SK-N-SH (cell line): Measurements from ENCODE around the gene PCBP3. TPM values are rescaled to one million over a fixed set of nuclear protein-coding genes. Genes with fewer than 3 reads are reported as not detected.
A peak's percentile ranks its signal among the peaks of the same experiment; 100 is the strongest.

Source experiments
- CTCF ChIA-PET: fragments of 300-600, 350-600 bp; formaldehyde crosslinking; extraction: SDS; loops from one replicate; lab custom pipeline; 2021; lab: Yijun Ruan, JAX
- POLR2A ChIA-PET: fragments of 350-600 bp; sonication (Branson Sonifier 250); formaldehyde crosslinking; extraction: SDS; loops from one replicate; lab custom pipeline; 2020; ENCODE audit warnings: antibody characterized with exemption, inconsistent platforms; lab: Yijun Ruan, JAX
- DNase-seq: peaks from one replicate; pipeline ENCODE4 v3.0.0; 2012
- H2AFZ ChIP-seq: fragments of 200-600 bp; sonication (generic); 2 replicates; pipeline ENCODE4 v1.8.1; 2016; ENCODE audit warnings: antibody characterized with exemption, mild to moderate bottlenecking, low read depth
- H3F3A ChIP-seq: fragments of 200-600 bp; sonication (generic); replicated peaks from 2 replicates; pipeline ENCODE3; 2016; ENCODE audit warnings: antibody characterized with exemption, mild to moderate bottlenecking; ENCODE audit not compliant: insufficient read depth
- H3K27ac ChIP-seq, 2 experiments: fragments of 200-500 bp in 1 of 2; fragments of 200-600 bp in 1 of 2; sonication (Bioruptor generic) in 1 of 2; sonication (generic), shearing (Covaris generic) in 1 of 2; 2 replicates each; pipeline versions ENCODE4 v1.5.1 to v1.6.1; 2014 to 2016; ENCODE audit warnings: low read depth in 2 of 2, inconsistent platforms in 1 of 2, low read length in 1 of 2, mild to moderate bottlenecking in 1 of 2, mixed read lengths in 1 of 2
- H3K27me3 ChIP-seq: fragments of 200-600 bp; sonication (generic), shearing (Covaris generic); 2 replicates; pipeline ENCODE4 v1.6.1; 2016; ENCODE audit warnings: mixed run types; ENCODE audit not compliant: insufficient read depth
- H3K36me3 ChIP-seq, 2 experiments: fragments of 200-500 bp in 1 of 2; fragments of 200-600 bp in 1 of 2; sonication (Bioruptor generic) in 1 of 2; sonication (generic) in 1 of 2; replicated peaks in 1 of 2; 2 replicates each; pipeline versions ENCODE3 to v1.5.1; 2014 to 2016; ENCODE audit warnings: low read length in 1 of 2, mild to moderate bottlenecking in 1 of 2; ENCODE audit not compliant: insufficient read depth in 2 of 2, control insufficient read depth in 1 of 2
- H3K4me1 ChIP-seq, 2 experiments: fragments of 200-500 bp in 1 of 2; fragments of 200-600 bp in 1 of 2; sonication (Bioruptor generic) in 1 of 2; sonication (generic), shearing (Covaris generic) in 1 of 2; 2 replicates each; pipeline versions ENCODE4 v1.5.1 to v1.6.1; 2014 to 2016; ENCODE audit warnings: low read depth in 1 of 2, low read length in 1 of 2, mixed run types in 1 of 2; ENCODE audit not compliant: insufficient read depth in 2 of 2, control insufficient read depth in 1 of 2
- H3K4me2 ChIP-seq: fragments of 200-600 bp; sonication (generic), shearing (Covaris generic); 2 replicates; pipeline ENCODE4 v1.6.1; 2017; ENCODE audit warnings: mixed run types
- H3K4me3 ChIP-seq, 2 experiments: fragments of 200-500 bp in 1 of 2; fragments of 200-600 bp in 1 of 2; sonication (Bioruptor generic) in 1 of 2; sonication (generic), shearing (Covaris generic) in 1 of 2; 2 replicates each; pipeline versions ENCODE4 v1.5.1 to v1.8.1; 2014 to 2016; ENCODE audit warnings: low read depth in 2 of 2, inconsistent platforms in 1 of 2, low read length in 1 of 2, mild to moderate bottlenecking in 1 of 2, mixed read lengths in 1 of 2, moderate library complexity in 1 of 2
- H3K79me2 ChIP-seq: fragments of 200-600 bp; sonication (generic); 2 replicates; pipeline ENCODE4 v1.8.1; 2017; ENCODE audit warnings: mild to moderate bottlenecking; ENCODE audit not compliant: insufficient read depth
- H3K9ac ChIP-seq: fragments of 200-600 bp; sonication (generic); 2 replicates; pipeline ENCODE4 v1.6.1; 2017; ENCODE audit warnings: mixed run types
- H3K9me2 ChIP-seq: fragments of 200-600 bp; sonication (generic); 2 replicates; pipeline ENCODE4 v1.6.1; 2017; ENCODE audit warnings: mixed run types
- H3K9me3 ChIP-seq: fragments of 200-600 bp; sonication (generic); 2 replicates; pipeline ENCODE4 v1.6.1; 2017; ENCODE audit warnings: mixed run types, mild to moderate bottlenecking, moderate library complexity
- H4K20me1 ChIP-seq: fragments of 200-600 bp; sonication (generic); 2 replicates; pipeline ENCODE4 v1.6.1; 2017; ENCODE audit warnings: mild to moderate bottlenecking, mixed run types; ENCODE audit not compliant: insufficient read depth
- ELF1 ChIP-seq: IDR thresholded peaks from 2 replicates; pipeline ENCODE4 v1.4.0; 2012
- EZH2phosphoT487 ChIP-seq: fragments of 200-600 bp; sonication (generic); IDR thresholded peaks from 2 replicates; pipeline ENCODE4 v1.6.1; 2017; ENCODE audit warnings: low read depth, mixed run types, mild to moderate bottlenecking, antibody characterized with exemption, moderate library complexity, borderline replicate concordance
- FOSL2 ChIP-seq: IDR thresholded peaks from 2 replicates; pipeline ENCODE4 v1.4.0; 2012; ENCODE audit warnings: low read depth, mild to moderate bottlenecking, moderate library complexity, borderline replicate concordance
- FOXJ3 ChIP-seq: sonication (generic); formaldehyde crosslinking; IDR thresholded peaks from 2 replicates; pipeline ENCODE4 v1.5.1; 2020; ENCODE audit warnings: mild to moderate bottlenecking, missing genetic modification reagents
- FOXM1 ChIP-seq: IDR thresholded peaks from 2 replicates; pipeline ENCODE4 v1.4.0; 2012; ENCODE audit warnings: low read depth, mild to moderate bottlenecking
- GATA2 ChIP-seq: sonication (generic); formaldehyde crosslinking; IDR thresholded peaks from 2 replicates; pipeline ENCODE4 v1.5.0; 2020; ENCODE audit warnings: mild to moderate bottlenecking, missing genetic modification reagents
- JUND ChIP-seq: IDR thresholded peaks from 2 replicates; pipeline ENCODE4 v1.4.0; 2012
- NRF1 ChIP-seq: IDR thresholded peaks from 2 replicates; pipeline ENCODE4 v1.6.1; 2012; ENCODE audit warnings: low read depth, mild to moderate bottlenecking, low read length
- POLR2AphosphoS5 ChIP-seq: IDR thresholded peaks from 2 replicates; pipeline ENCODE4 v1.6.1; 2012; ENCODE audit warnings: low read depth, low read length
- RCOR1 ChIP-seq: fragments of 150-350 bp; IDR thresholded peaks from 2 replicates; pipeline ENCODE4 v1.6.1; 2017; ENCODE audit warnings: antibody characterized with exemption, low read length
- RFX5 ChIP-seq: IDR thresholded peaks from 2 replicates; pipeline ENCODE4 v1.6.1; 2012; ENCODE audit warnings: mild to moderate bottlenecking, improper control_type of control experiment, low read length
- RXRA ChIP-seq: IDR thresholded peaks from 2 replicates; pipeline ENCODE4 v1.4.0; 2012; ENCODE audit warnings: low read depth, mild to moderate bottlenecking, borderline replicate concordance
- SIN3A ChIP-seq: IDR thresholded peaks from 2 replicates; pipeline ENCODE4 v1.6.1; 2012; ENCODE audit warnings: low read depth, mild to moderate bottlenecking, low read length, moderate library complexity, borderline replicate concordance
- SMC3 ChIP-seq: IDR thresholded peaks from 2 replicates; pipeline ENCODE4 v1.6.1; 2012; ENCODE audit warnings: low read depth, low read length, improper control_type of control experiment
- TCF12 ChIP-seq: IDR thresholded peaks from 2 replicates; pipeline ENCODE4 v1.4.0; 2012
- WGBS: methylation state at CpG from one replicate; pipeline ENCODE4 v1.1.6; 2017; ENCODE audit warnings: low lambda C conversion rate; 5-methylcytosine and 5-hydroxymethylcytosine counted together
- polyA plus RNA-seq, 3 experiments: library from polyadenylated mRNA; depleted of rRNA; stranded (reverse); fragments of >200 nt; gene quantifications; 2 replicates each; pipeline ENCODE4 v1.2.3, GENCODE V29; 2012
- TF ChIP-seq, protein P1 (sequence below): IDR thresholded peaks from 2 replicates; pipeline ENCODE4 v1.4.0; 2012; ENCODE audit warnings: low read depth, borderline replicate concordance
- TF ChIP-seq, protein P2 (sequence below): fragments of 200-600 bp; sonication (generic); IDR thresholded peaks from 2 replicates; pipeline ENCODE4 v1.6.1; 2017; ENCODE audit warnings: antibody characterized with exemption, mild to moderate bottlenecking, moderate library complexity
- TF ChIP-seq, protein P3 (sequence below): IDR thresholded peaks from 2 replicates; pipeline ENCODE4 v1.4.0; 2012; ENCODE audit warnings: low read depth
- TF ChIP-seq, protein P4 (sequence below): fragments of 150-350 bp; IDR thresholded peaks from 2 replicates; pipeline ENCODE4 v1.6.1; 2017; ENCODE audit warnings: antibody characterized with exemption, low read length, low read depth, borderline replicate concordance
- TF ChIP-seq, protein P5 (sequence below): IDR thresholded peaks from 2 replicates; pipeline ENCODE4; 2012

PCBP3 gene
- polyA plus RNA-seq, 1 of the 3 experiments (the other 2 are of a cell fraction) = 9.5 TPM

DNA sequence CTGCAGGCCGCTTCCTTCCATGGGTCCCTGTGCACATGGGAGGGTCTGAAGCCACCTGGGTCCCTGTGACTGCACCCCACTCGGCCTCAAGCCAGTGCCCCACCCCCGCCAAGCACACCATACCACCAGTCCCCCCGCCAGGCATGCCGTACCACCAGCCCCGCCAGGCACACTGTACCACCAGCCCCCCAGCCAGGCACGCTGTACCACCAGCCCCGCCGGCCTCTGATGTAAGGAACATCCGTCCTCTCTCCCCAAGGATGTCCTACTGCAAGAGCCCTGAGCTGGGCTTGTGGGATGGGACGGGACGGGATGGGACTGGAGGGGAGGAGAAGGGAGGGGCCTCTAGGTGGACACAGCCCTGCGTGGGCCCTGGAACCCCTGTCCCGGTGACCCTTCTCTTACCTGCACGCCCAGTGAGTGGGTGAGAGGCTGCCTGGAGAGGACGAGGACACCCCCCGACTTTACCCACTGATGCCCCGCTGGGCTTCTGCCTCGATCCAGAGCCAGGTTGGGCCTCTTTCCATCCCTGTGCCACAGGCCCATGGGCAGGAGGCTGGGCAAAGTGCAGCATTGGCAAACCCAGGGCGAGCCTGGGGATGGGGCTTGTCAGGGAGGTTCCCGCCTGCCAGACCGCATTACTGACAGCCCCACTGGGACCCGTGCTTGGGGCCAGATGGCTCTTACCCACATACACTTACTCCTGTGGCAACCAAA, 297.3 kb downstream of the PCBP3 start:
- no peaks in the 10 kb centered on the region for H3K27me3 ChIP-seq
- H3K79me2 ChIP-seq = no peaks in the 10 kb centered on the region
- no peaks in the 10 kb centered on the region for H3K4me1 ChIP-seq
- peak; percentile 24 for DNase-seq
- no peak overlapping the region for H3K4me3 ChIP-seq
- ChIA-PET POLR2A (no interaction called here), CTCF (no interaction called here)
- no peak overlapping the region for H3K27ac ChIP-seq
- H4K20me1 ChIP-seq = no peaks in the 10 kb centered on the region
- H2AFZ ChIP-seq = no peak overlapping the region
- H3K9ac ChIP-seq = no peak overlapping the region
- H3K4me2 ChIP-seq = no peak overlapping the region
- 0 out of 2 replicates have a peak, but pooled peaks cover 3% of the 10 kb centered on the region for H3K9me3 ChIP-seq
- H3F3A ChIP-seq = no peaks in the 10 kb centered on the region
- WGBS = 92% methylated on average over 10 of the region's 23 CpGs
- TF ChIP-seq FOSL2 (no peak), JUND (no peak), RFX5 (no peak), ELF1 (no peak), TCF12 (no peak), FOXM1 (no peak), NRF1 (no peak), POLR2AphosphoS5 (no peak), RCOR1 (no peak), SMC3 (no peak), SIN3A (no peak), GATA2 (no peak), EZH2phosphoT487 (no peak), RXRA (no peak), FOXJ3 (CRISPR knock-in tag) (no peak)
- TF ChIP-seq, protein P1, sequence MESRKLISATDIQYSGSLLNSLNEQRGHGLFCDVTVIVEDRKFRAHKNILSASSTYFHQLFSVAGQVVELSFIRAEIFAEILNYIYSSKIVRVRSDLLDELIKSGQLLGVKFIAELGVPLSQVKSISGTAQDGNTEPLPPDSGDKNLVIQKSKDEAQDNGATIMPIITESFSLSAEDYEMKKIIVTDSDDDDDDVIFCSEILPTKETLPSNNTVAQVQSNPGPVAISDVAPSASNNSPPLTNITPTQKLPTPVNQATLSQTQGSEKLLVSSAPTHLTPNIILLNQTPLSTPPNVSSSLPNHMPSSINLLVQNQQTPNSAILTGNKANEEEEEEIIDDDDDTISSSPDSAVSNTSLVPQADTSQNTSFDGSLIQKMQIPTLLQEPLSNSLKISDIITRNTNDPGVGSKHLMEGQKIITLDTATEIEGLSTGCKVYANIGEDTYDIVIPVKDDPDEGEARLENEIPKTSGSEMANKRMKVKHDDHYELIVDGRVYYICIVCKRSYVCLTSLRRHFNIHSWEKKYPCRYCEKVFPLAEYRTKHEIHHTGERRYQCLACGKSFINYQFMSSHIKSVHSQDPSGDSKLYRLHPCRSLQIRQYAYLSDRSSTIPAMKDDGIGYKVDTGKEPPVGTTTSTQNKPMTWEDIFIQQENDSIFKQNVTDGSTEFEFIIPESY = no peak
- TF ChIP-seq, protein P2, sequence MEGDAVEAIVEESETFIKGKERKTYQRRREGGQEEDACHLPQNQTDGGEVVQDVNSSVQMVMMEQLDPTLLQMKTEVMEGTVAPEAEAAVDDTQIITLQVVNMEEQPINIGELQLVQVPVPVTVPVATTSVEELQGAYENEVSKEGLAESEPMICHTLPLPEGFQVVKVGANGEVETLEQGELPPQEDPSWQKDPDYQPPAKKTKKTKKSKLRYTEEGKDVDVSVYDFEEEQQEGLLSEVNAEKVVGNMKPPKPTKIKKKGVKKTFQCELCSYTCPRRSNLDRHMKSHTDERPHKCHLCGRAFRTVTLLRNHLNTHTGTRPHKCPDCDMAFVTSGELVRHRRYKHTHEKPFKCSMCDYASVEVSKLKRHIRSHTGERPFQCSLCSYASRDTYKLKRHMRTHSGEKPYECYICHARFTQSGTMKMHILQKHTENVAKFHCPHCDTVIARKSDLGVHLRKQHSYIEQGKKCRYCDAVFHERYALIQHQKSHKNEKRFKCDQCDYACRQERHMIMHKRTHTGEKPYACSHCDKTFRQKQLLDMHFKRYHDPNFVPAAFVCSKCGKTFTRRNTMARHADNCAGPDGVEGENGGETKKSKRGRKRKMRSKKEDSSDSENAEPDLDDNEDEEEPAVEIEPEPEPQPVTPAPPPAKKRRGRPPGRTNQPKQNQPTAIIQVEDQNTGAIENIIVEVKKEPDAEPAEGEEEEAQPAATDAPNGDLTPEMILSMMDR = no peak
- TF ChIP-seq, protein P3, sequence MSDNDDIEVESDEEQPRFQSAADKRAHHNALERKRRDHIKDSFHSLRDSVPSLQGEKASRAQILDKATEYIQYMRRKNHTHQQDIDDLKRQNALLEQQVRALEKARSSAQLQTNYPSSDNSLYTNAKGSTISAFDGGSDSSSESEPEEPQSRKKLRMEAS = no peak
- TF ChIP-seq, protein P4, sequence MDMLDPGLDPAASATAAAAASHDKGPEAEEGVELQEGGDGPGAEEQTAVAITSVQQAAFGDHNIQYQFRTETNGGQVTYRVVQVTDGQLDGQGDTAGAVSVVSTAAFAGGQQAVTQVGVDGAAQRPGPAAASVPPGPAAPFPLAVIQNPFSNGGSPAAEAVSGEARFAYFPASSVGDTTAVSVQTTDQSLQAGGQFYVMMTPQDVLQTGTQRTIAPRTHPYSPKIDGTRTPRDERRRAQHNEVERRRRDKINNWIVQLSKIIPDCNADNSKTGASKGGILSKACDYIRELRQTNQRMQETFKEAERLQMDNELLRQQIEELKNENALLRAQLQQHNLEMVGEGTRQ = no peak
- TF ChIP-seq, protein P5, sequence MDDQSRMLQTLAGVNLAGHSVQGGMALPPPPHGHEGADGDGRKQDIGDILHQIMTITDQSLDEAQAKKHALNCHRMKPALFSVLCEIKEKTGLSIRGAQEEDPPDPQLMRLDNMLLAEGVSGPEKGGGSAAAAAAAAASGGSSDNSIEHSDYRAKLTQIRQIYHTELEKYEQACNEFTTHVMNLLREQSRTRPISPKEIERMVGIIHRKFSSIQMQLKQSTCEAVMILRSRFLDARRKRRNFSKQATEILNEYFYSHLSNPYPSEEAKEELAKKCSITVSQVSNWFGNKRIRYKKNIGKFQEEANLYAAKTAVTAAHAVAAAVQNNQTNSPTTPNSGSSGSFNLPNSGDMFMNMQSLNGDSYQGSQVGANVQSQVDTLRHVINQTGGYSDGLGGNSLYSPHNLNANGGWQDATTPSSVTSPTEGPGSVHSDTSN = no peak
- H3K36me3 ChIP-seq = no peaks in the 10 kb centered on the region
- no peaks in the 10 kb centered on the region for H3K9me2 ChIP-seq
